Left ventricle myocardium inferior (tissue), 1 donor: ENCODE measurements around the gene ATRN. TPM values are rescaled to one million over a fixed set of nuclear protein-coding genes. Genes with fewer than 3 reads are reported as not detected.
A peak's percentile ranks its signal among the peaks of the same experiment; 100 is the strongest.

Source experiments
- DNase-seq: peaks from one replicate; pipeline ENCODE4 v3.0.0-alpha.2; 2020
- H3K27ac ChIP-seq: fragments of 200-600 bp; replicated peaks from 2 replicates; pipeline ENCODE4 v1.8.0; 2021
- H3K27me3 ChIP-seq: fragments of 200-600 bp; 2 replicates; pipeline ENCODE4 v1.8.0; 2021; ENCODE audit warnings: low read depth
- H3K36me3 ChIP-seq: fragments of 200-600 bp; 2 replicates; pipeline ENCODE4 v1.8.0; 2021
- H3K4me1 ChIP-seq: fragments of 200-600 bp; 2 replicates; pipeline ENCODE4 v1.8.0; 2021
- H3K4me3 ChIP-seq: fragments of 200-600 bp; 2 replicates; pipeline ENCODE4 v1.8.0; 2021; ENCODE audit warnings: mild to moderate bottlenecking, moderate library complexity
- H3K9me3 ChIP-seq: fragments of 200-600 bp; replicated peaks from 2 replicates; pipeline ENCODE4 v1.8.0; 2021
- intact Hi-C: fragments of 100-400 bp; cut with micrococcal nuclease; formaldehyde crosslinking; loops from one replicate; pipeline ENCODE4 v1.11.0; 2022
- total RNA-seq: library from RNA; stranded (reverse); fragmentation: NEBNext Ultra II Directional; extraction: Animal tissue kit (Norgen Biotek cat#: 25700); gene quantifications from one replicate; pipeline ENCODE4 v1.2.1, GENCODE V29; 2021
- TF ChIP-seq, protein P1 (sequence below): fragments of 200-600 bp; IDR thresholded peaks from 2 replicates; pipeline ENCODE4 v1.8.0; 2021; ENCODE audit warnings: antibody characterized with exemption, mild to moderate bottlenecking, borderline replicate concordance
- donor health status: DM: no; HTN: yes; CAD: no; lungs with severe emphysema.

Gene ATRN
- total RNA-seq, 1 donor from 2014 or later, result 32.4 TPM

DNA sequence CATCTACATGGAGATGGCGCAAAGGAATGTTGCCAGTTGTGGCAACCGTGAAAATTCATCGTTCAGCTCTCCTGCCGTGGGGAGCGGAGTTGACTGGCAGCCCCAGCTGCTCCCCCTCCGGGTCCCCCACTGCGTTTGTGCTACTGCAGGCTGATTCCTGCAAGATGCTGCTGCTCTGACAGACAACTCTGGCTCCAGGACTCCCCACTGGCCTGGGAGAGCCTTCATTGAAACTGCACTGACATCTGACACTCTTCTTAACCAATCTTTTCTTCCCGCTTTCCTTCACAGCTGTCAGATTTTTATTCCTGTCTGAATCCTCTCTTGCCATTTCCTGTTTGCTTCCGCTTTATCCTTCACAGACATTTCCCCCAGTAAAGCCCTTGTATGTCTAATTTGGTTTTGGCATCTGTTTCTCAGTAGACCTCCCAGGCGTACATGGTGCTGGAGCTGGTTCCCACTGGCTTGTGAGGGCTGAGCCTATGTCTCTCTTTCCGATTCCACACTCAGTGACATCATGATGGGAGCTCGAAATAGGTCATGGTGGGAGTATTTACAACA, 9.5 kb upstream of the ATRN start:
- no peak overlapping the region for H3K27ac ChIP-seq
- H3K36me3 ChIP-seq, result no peaks in the 10 kb centered on the region
- peaks cover 3% of the 10 kb centered on the region for H3K27me3 ChIP-seq
- H3K9me3 ChIP-seq, result no peaks in the 10 kb centered on the region
- TF ChIP-seq, protein P1, sequence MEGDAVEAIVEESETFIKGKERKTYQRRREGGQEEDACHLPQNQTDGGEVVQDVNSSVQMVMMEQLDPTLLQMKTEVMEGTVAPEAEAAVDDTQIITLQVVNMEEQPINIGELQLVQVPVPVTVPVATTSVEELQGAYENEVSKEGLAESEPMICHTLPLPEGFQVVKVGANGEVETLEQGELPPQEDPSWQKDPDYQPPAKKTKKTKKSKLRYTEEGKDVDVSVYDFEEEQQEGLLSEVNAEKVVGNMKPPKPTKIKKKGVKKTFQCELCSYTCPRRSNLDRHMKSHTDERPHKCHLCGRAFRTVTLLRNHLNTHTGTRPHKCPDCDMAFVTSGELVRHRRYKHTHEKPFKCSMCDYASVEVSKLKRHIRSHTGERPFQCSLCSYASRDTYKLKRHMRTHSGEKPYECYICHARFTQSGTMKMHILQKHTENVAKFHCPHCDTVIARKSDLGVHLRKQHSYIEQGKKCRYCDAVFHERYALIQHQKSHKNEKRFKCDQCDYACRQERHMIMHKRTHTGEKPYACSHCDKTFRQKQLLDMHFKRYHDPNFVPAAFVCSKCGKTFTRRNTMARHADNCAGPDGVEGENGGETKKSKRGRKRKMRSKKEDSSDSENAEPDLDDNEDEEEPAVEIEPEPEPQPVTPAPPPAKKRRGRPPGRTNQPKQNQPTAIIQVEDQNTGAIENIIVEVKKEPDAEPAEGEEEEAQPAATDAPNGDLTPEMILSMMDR, result no peak
- H3K4me3 ChIP-seq, result no peak overlapping the region
- intact Hi-C loops, result no loop called here
- H3K4me1 ChIP-seq, result peaks cover 6% of the 10 kb centered on the region
- DNase-seq, result no peak

DNA sequence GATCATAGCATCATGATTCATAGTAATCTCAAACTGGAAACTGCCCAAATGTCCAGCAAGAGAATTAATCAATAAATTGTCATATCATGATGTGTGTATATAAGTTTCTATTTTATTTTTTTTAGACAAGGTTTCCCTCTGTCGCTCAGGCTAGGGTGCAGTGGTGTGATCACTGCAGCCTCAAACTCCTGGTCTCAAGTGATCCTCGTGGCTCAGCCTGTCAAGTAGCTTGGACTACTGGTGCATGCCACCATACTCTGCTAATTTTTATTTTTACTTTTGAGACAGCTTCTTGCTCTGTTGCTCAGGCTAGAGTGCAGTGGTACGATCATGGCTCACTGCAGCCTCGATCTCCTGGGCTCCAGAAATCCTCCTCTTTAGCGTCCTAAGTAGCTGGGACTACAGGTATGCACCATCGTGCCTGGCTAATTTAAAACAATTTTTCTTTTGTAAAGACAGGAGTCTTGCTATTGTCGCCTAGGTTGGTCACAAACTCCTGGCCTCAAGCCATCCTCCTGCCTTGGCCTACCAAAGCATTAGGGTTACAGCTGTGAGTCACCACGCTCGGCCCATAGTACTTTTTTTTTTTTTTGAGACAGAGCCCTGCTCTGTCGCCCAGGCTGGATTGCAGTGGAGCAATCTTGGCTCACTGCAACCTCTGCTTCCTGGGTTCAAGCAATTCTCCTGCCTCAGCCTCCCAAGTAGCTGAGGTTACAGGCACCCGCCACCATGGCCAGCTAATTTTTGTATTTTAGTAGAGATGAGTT, 8.7 kb upstream of the ATRN start:
- DNase-seq, result no peak
- Histone ChIP-seq H3K4me3 (no peak overlapping the region), H3K27ac (no peak overlapping the region), H3K27me3 (peaks cover 3% of the 10 kb centered on the region), H3K4me1 (peaks cover 6% of the 10 kb centered on the region), H3K9me3 (no peaks in the 10 kb centered on the region), H3K36me3 (no peaks in the 10 kb centered on the region)
- intact Hi-C loops, result no loop called here
- TF ChIP-seq, protein P1, result no peak

DNA sequence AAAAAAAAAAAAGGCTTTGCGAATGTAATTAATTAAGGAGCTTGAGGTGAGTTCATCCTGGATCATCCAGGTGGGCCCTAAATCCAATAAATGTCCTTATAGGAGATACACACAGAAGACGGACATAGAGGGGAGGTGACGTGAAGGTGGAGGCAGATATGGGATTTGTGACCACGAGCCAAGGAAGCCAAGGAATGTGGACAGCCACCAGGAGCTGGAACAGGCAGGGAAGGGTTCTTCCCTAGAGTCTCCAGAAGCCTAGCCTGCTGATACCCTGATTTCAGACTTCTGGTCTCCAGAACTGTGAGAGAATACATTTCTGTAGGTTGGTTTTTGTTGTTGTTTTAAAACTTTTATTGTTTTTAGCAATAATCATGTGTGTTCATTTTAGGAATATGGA, 6.7 kb upstream of the ATRN start:
- TF ChIP-seq, protein P1, result no peak
- intact Hi-C loops, result no loop called here
- DNase-seq, result no peak
- H3K36me3 ChIP-seq, result no peaks in the 10 kb centered on the region
- H3K27me3 ChIP-seq, result peaks cover 3% of the 10 kb centered on the region
- no peak overlapping the region for H3K4me3 ChIP-seq
- peaks cover 6% of the 10 kb centered on the region for H3K4me1 ChIP-seq
- H3K9me3 ChIP-seq, result no peaks in the 10 kb centered on the region
- H3K27ac ChIP-seq, result no peak overlapping the region

DNA sequence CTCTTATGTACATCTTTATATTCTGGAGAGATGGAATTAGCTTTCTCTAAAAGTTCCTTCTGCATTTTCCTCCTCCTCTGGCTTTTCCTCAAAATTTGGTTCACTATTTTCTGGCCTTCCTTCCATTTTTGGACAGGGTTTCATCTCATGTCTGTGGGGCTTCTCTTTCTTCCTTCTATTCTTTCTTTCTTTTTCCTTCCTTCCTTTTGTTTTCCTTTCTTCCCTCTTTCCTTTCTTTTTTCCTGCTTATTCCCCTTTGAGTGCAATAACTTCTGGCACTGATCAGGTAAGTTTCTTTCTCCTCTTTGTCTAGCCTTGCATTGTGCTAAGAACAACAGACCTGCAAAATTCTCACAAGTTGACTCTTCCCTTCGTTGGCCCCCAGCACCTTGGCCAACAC, 5.5 kb upstream of the ATRN start:
- H3K4me1 ChIP-seq, result peaks cover 3% of the 10 kb centered on the region
- H3K27ac ChIP-seq, result no peak overlapping the region
- no peaks in the 10 kb centered on the region for H3K9me3 ChIP-seq
- no peak overlapping the region for H3K4me3 ChIP-seq
- intact Hi-C loops, result no loop called here
- DNase-seq, result no peak
- TF ChIP-seq, protein P1, result no peak
- no peaks in the 10 kb centered on the region for H3K36me3 ChIP-seq
- peaks cover 3% of the 10 kb centered on the region for H3K27me3 ChIP-seq

DNA sequence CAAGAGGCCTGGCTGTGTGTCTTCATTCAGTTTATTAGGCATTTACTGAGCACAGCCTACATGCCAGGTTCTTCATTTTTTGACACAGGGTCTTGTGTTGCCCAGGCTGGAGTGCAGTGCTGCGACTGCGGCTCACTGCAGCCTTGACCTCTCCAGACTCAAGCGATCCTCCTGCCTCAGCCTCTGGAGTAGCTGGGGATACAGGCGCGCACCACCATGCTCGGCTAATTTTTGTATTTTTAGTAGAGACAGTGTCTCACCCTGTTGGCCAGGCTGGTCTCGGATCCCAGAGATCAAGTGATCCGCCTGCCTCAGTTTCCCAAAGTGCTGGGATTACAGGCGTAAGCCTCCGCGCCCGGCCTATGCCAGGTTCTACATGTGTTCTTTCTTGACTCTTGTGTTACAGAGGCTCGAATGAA, 601 bp upstream of the ATRN start:
- Histone ChIP-seq H3K36me3 (no peaks in the 10 kb centered on the region), H3K4me3 (peak overlapping the region; percentile 97), H3K27ac (peak overlapping the region; percentile 92), H3K9me3 (no peaks in the 10 kb centered on the region), H3K27me3 (peaks cover under 1% of the 10 kb centered on the region), H3K4me1 (peaks cover 42% of the 10 kb centered on the region)
- TF ChIP-seq, protein P1, result no peak
- intact Hi-C loops, result no loop called here
- DNase-seq, result no peak
